B cell (primary cell): ENCODE data around the gene TBCD. TPM values are rescaled to one million over a fixed set of nuclear protein-coding genes. Genes with fewer than 3 reads are reported as not detected.

ENCODE experiments used
- ATAC-seq: fragments of 200-7000 bp; cut with Tn5 transposase; one replicate; pipeline ENCODE4 v1.10.0; 2021; ENCODE audit warnings: low read depth, mild to moderate bottlenecking, moderate number of reproducible peaks, moderate library complexity
- CTCF ChIA-PET: fragments of 350-600 bp; sonication (Branson Sonifier 250); formaldehyde crosslinking; loops from one replicate; lab custom pipeline; 2021; ENCODE audit warnings: antibody characterized with exemption, inconsistent platforms; lab: Charles Lee
- POLR2A ChIA-PET: fragments of 350-600 bp; sonication (Branson Sonifier 250); formaldehyde crosslinking; loops from one replicate; lab custom pipeline; 2021; ENCODE audit warnings: antibody characterized with exemption; lab: Charles Lee
- DNase-seq: peaks from one replicate; pipeline ENCODE4 v3.0.0; 2013
- H2AFZ ChIP-seq: 2 replicates; pipeline ENCODE4 v1.6.1; 2012; ENCODE audit warnings: mild to moderate bottlenecking, low read depth, low read length; ENCODE audit not compliant: insufficient read depth, poor library complexity, severe bottlenecking
- H3K27ac ChIP-seq, 2 donors: 1 replicate in 1 of 2; 2 replicates in 1 of 2; pipeline ENCODE4 v1.5.1; 2012 to 2013; ENCODE audit warnings: low read length in 2 of 2, mild to moderate bottlenecking in 2 of 2, moderate library complexity in 1 of 2
- H3K27me3 ChIP-seq, 4 experiments: fragments of 200-600 bp in 1 of 4; sonication (generic) in 1 of 4; replicated peaks in 1 of 4; 1 replicate in 2 of 4; 2 replicates in 2 of 4; pipeline versions ENCODE4 v1.6.1 to v1.7.0; 2013 to 2016; ENCODE audit warnings: low read length in 3 of 4, mild to moderate bottlenecking in 2 of 4, mixed read lengths in 1 of 4, moderate library complexity in 1 of 4; ENCODE audit not compliant: insufficient read depth in 4 of 4, control insufficient read depth in 3 of 4; ENCODE audit errors: control extremely low read depth in 1 of 4
- H3K36me3 ChIP-seq, 2 experiments: replicated peaks in 1 of 2; 1 replicate in 1 of 2; 2 replicates in 1 of 2; pipeline versions ENCODE4 v1.6.1 to v1.7.1; 2013; ENCODE audit warnings: low read length in 1 of 2; ENCODE audit not compliant: insufficient read depth in 2 of 2, control insufficient read depth in 1 of 2; ENCODE audit errors: control extremely low read depth in 1 of 2, extremely low read depth in 1 of 2
- H3K4me1 ChIP-seq, 2 donors: fragments of 200-600 bp in 1 of 2; sonication (generic) in 1 of 2; 1 replicate in 1 of 2; 2 replicates in 1 of 2; pipeline versions ENCODE4 v1.5.1 to v1.6.1; 2013 to 2017; ENCODE audit warnings: low read length in 2 of 2; ENCODE audit not compliant: control insufficient read depth in 2 of 2, insufficient read depth in 2 of 2
- H3K4me2 ChIP-seq: replicated peaks from 2 replicates; pipeline ENCODE3; 2012; ENCODE audit warnings: mild to moderate bottlenecking, low read depth, low read length; ENCODE audit not compliant: poor library complexity, severe bottlenecking
- H3K4me3 ChIP-seq, 5 experiments: fragments of 200-600 bp in 1 of 5; sonication (generic) in 1 of 5; 1 replicate in 3 of 5; 2 replicates in 2 of 5; pipeline versions ENCODE4 v1.5.1 to v1.7.0; 2011 to 2016; ENCODE audit warnings: low read length in 4 of 5, mild to moderate bottlenecking in 4 of 5, low read depth in 2 of 5, control low read depth in 1 of 5, moderate library complexity in 1 of 5; ENCODE audit not compliant: insufficient read depth in 1 of 5; ENCODE audit errors: control extremely low read depth in 1 of 5, extremely low read depth in 1 of 5
- H3K79me2 ChIP-seq: fragments of 200-600 bp; sonication (generic); one replicate; pipeline ENCODE4 v1.6.0; 2016; ENCODE audit warnings: low read length; ENCODE audit not compliant: control insufficient read depth, insufficient read depth
- H3K9ac ChIP-seq: fragments of 200-600 bp; sonication (generic); 2 replicates; pipeline ENCODE4 v1.6.1; 2017; ENCODE audit warnings: mild to moderate bottlenecking, low read length, moderate library complexity
- H3K9me3 ChIP-seq, 3 donors: one replicate each; pipeline versions ENCODE4 v1.6.1 to v1.7.1; 2013; ENCODE audit warnings: low read length in 2 of 3; ENCODE audit not compliant: control insufficient read depth in 2 of 3, insufficient read depth in 1 of 3; ENCODE audit errors: control extremely low read depth in 1 of 3
- H4K20me1 ChIP-seq: 2 replicates; pipeline ENCODE4 v1.6.0; 2012; ENCODE audit warnings: mild to moderate bottlenecking, low read length; ENCODE audit not compliant: insufficient read depth, control insufficient read depth, poor library complexity, severe bottlenecking
- H3K27ac Mint-ChIP-seq: one replicate; pipeline ENCODE4 v1.8.0; 2021; ENCODE audit warnings: mixed read lengths
- H3K27me3 Mint-ChIP-seq: one replicate; pipeline ENCODE4 v1.8.0; 2021; ENCODE audit warnings: mixed read lengths
- H3K4me1 Mint-ChIP-seq: one replicate; pipeline ENCODE4 v1.8.0; 2021; ENCODE audit warnings: mixed read lengths
- H3K4me3 Mint-ChIP-seq: one replicate; pipeline ENCODE4 v1.8.0; 2021; ENCODE audit warnings: mixed read lengths
- H3K9me3 Mint-ChIP-seq: one replicate; pipeline ENCODE4 v1.8.0; 2022; ENCODE audit warnings: mixed read lengths; ENCODE audit not compliant: insufficient read depth
- EZH2 ChIP-seq: IDR thresholded peaks from 2 replicates; pipeline ENCODE4 v1.6.1; 2012; ENCODE audit warnings: borderline replicate concordance, low read depth, mild to moderate bottlenecking, moderate library complexity, low read length; ENCODE audit not compliant: insufficient read depth, poor library complexity, severe bottlenecking
- WGBS: methylation state at CpG from one replicate; pipeline ENCODE4 v1.1.5; 2013; ENCODE audit warnings: missing lambda C conversion rate; ENCODE audit not compliant: insufficient coverage; 5-methylcytosine and 5-hydroxymethylcytosine counted together
- intact Hi-C: fragments of 100-400 bp; cut with micrococcal nuclease; formaldehyde crosslinking; loops from one replicate; pipeline ENCODE4 v1.10.0; 2022
- polyA plus RNA-seq: library from polyadenylated mRNA; depleted of rRNA; stranded (reverse); fragments of >200 nt; gene quantifications from 2 replicates; pipeline ENCODE4 v1.2.3, GENCODE V29; 2012
- total RNA-seq, 2 donors: library from RNA; stranded (reverse); fragments of 120-200 nt in 1 of 2; gene quantifications; 1 replicate in 1 of 2; 2 replicates in 1 of 2; pipeline versions ENCODE4 v1.2.3 to v1.2.4, GENCODE V29; 2013 to 2022
- TF ChIP-seq, protein P1 (sequence below): fragments of 200-600 bp; IDR thresholded peaks from one replicate; pipeline ENCODE4 v1.8.0; 2022; ENCODE audit warnings: antibody characterized with exemption, mild to moderate bottlenecking

TBCD gene
- total and polyA plus RNA-seq, 2 donors (not counting 1 experiment from before 2014, with no cell fraction given), result 60.8 to 101 TPM

DNA sequence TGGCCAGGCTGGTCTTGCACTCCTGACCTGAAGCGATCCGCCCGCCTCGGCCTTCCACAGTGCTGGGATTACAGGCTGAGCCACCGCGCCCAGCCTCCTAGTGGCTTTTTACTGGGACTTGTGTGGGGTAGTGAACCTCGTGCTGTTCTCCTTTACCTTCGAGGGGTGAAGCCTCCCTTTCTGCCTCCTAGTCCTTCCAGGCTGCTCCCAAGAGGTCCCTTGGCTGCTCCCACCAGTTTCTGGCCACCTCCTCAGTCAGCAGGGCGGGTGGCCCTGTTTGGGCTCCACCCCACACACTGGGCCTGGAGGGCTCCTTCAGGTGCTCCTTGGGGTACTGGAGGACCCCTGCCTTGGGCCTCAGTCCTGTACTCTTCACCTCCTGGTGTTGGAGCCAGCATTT, 158.9 kb downstream of the TBCD start:
- Mint-ChIP-seq H3K27ac (no peak overlapping the region), H3K27me3 (no peaks in the 10 kb centered on the region), H3K9me3 (no peaks in the 10 kb centered on the region), H3K4me1 (peaks cover 34% of the 10 kb centered on the region), H3K4me3 (no peak overlapping the region)
- peaks cover 32 to 35% of the 10 kb centered on the region in 2 donors for H3K4me1 ChIP-seq
- no peaks in the 10 kb centered on the region for H3K27me3 ChIP-seq
- no peak overlapping the region for H3K4me3 ChIP-seq
- DNase-seq (no peak), ATAC-seq (no peak)
- TF ChIP-seq, protein P1, sequence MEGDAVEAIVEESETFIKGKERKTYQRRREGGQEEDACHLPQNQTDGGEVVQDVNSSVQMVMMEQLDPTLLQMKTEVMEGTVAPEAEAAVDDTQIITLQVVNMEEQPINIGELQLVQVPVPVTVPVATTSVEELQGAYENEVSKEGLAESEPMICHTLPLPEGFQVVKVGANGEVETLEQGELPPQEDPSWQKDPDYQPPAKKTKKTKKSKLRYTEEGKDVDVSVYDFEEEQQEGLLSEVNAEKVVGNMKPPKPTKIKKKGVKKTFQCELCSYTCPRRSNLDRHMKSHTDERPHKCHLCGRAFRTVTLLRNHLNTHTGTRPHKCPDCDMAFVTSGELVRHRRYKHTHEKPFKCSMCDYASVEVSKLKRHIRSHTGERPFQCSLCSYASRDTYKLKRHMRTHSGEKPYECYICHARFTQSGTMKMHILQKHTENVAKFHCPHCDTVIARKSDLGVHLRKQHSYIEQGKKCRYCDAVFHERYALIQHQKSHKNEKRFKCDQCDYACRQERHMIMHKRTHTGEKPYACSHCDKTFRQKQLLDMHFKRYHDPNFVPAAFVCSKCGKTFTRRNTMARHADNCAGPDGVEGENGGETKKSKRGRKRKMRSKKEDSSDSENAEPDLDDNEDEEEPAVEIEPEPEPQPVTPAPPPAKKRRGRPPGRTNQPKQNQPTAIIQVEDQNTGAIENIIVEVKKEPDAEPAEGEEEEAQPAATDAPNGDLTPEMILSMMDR, result no peak
- no peak for TF ChIP-seq EZH2
- no peak overlapping the region for H3K27ac ChIP-seq
- H3K79me2 ChIP-seq, result no peaks in the 10 kb centered on the region
- no peak overlapping the region for H3K9ac ChIP-seq
- ChIA-PET POLR2A (no interaction called here), CTCF (interaction anchor here (0.6 to 6.3 kb wide), 4 partner anchors 15 to 130 kb away, joined by 3 to 68 read pairs (median 6); no protein-coding TSS in a partner anchor)
- peaks cover 0 to 3% (median 0%) of the 10 kb centered on the region in 3 donors for H3K9me3 ChIP-seq
- peaks cover 0 to 10% of the 10 kb centered on the region in 2 experiments for H3K36me3 ChIP-seq
- no peaks in the 10 kb centered on the region for H4K20me1 ChIP-seq
- H3K4me2 ChIP-seq, result no peak overlapping the region
- intact Hi-C loops, result no loop called here
- no peak overlapping the region for H2AFZ ChIP-seq
- 93% methylated on average over 9 of the region's 9 CpGs for WGBS

DNA sequence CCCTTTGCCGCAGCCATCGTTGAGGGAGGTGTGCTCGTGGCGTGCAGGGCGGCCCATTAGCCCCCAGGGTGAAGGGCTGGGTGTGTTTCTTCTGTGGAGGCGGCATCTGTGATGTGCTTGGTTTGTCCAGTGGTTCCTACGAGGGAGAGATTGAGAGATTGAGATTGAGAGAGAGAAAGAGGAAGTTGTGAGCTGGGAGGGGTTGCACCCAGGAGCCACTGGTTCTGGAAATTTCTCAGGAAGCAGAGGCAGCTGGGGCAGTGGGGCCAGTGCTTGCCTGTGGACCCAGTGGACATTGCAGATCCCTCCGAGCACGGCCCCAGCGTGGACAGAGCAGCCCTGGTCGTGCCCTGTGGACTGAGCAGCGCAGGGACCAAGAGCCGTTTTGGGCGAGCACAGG, 160.0 kb downstream of the TBCD start:
- Histone ChIP-seq H3K36me3 (peaks cover 0 to 5% of the 10 kb centered on the region in 2 experiments), H2AFZ (no peak overlapping the region), H3K4me1 (peaks cover 39 to 40% of the 10 kb centered on the region in 2 donors), H3K27ac (no peak overlapping the region), H3K9me3 (peaks cover 0 to 3% (median 0%) of the 10 kb centered on the region in 3 donors), H4K20me1 (no peaks in the 10 kb centered on the region), H3K27me3 (no peaks in the 10 kb centered on the region), H3K79me2 (no peaks in the 10 kb centered on the region), H3K4me2 (peak overlapping the region; percentile 69), H3K4me3 (peak overlapping the region in 1 of 5 experiments; percentile 37), H3K9ac (peak overlapping the region; percentile 42)
- 25% methylated on average over 13 of the region's 14 CpGs for WGBS
- DNase-seq (peak; percentile 57), ATAC-seq (peak; percentile 37)
- intact Hi-C loops, result no loop called here
- Mint-ChIP-seq H3K4me3 (peak overlapping the region; percentile 54), H3K4me1 (peaks cover 43% of the 10 kb centered on the region), H3K27me3 (no peaks in the 10 kb centered on the region), H3K9me3 (no peaks in the 10 kb centered on the region), H3K27ac (peak overlapping the region; percentile 0)
- TF ChIP-seq, protein P1, result no peak
- TF ChIP-seq EZH2, result no peak
- POLR2A ChIA-PET, result interaction anchor here (0.6 to 1.0 kb wide), 3 partner anchors 26 to 204 kb away, joined by 3 read pairs; no protein-coding TSS in a partner anchor
- CTCF ChIA-PET, result interaction anchor here (0.6 to 6.3 kb wide), 6 partner anchors 16 to 131 kb away, joined by 3 to 68 read pairs (median 4); no protein-coding TSS in a partner anchor
